Hepatic stellate cell (primary cell): Measurements from ENCODE around the gene IWS1.
A peak's percentile ranks its signal among the peaks of the same experiment; 100 is the strongest.

Experiments used
- DNase-seq: peaks from one replicate; pipeline ENCODE4 v3.0.0; 2011; ENCODE audit warnings: low spot score

The IWS1 gene

GRCh38 chr2:127498386-127498785 lies 27.9 kb downstream of the IWS1 start:
- no peak for DNase-seq

- no peak for DNase-seq
Observed at GRCh38 chr2:127490283-127490682, 36.0 kb downstream of the IWS1 start.

GRCh38 chr2:127486247-127487058 lies 39.8 kb downstream of the IWS1 start:
- no peak for DNase-seq

- no peak for DNase-seq
Observed at GRCh38 chr2:127485694-127486071, 40.6 kb downstream of the IWS1 start.

- no peak for DNase-seq
Observed at GRCh38 chr2:127485051-127485693, 41.1 kb downstream of the IWS1 start.

- no peak for DNase-seq
Observed at GRCh38 chr2:127482031-127482430, 44.3 kb downstream of the IWS1 start.

- no peak for DNase-seq
Observed at GRCh38 chr2:127479866-127480743, 46.2 kb downstream of the IWS1 start.

- peak; percentile 36 for DNase-seq
Observed at GRCh38 chr2:127479219-127479825, 47.0 kb downstream of the IWS1 start.

GRCh38 chr2:127475788-127476187 lies 50.5 kb downstream of the IWS1 start:
- DNase-seq, result no peak

- no peak for DNase-seq
Observed at GRCh38 chr2:127472268-127472667, 54.0 kb downstream of the IWS1 start.

GRCh38 chr2:127471286-127471988 lies 54.9 kb downstream of the IWS1 start:
- no peak for DNase-seq

- DNase-seq, result no peak
Observed at GRCh38 chr2:127469974-127470373, 56.3 kb downstream of the IWS1 start.

GRCh38 chr2:127469051-127469450 lies 57.2 kb downstream of the IWS1 start:
- no peak for DNase-seq

GRCh38 chr2:127465258-127465657 lies 61.0 kb downstream of the IWS1 start:
- no peak for DNase-seq

- no peak for DNase-seq
Observed at GRCh38 chr2:127464470-127465257, 61.6 kb downstream of the IWS1 start.

GRCh38 chr2:127463155-127463991 lies 62.9 kb downstream of the IWS1 start:
- DNase-seq, result no peak

- DNase-seq, result no peak
Observed at GRCh38 chr2:127462461-127462860, 63.8 kb downstream of the IWS1 start.

GRCh38 chr2:127456960-127457359 lies 69.3 kb downstream of the IWS1 start:
- no peak for DNase-seq

- no peak for DNase-seq
Observed at GRCh38 chr2:127455566-127456493, 70.5 kb downstream of the IWS1 start.
